PC-9 (cell line): ENCODE results near the gene TMIGD1. TPM values are rescaled to one million over a fixed set of nuclear protein-coding genes. Genes with fewer than 3 reads are reported as not detected.
A peak's percentile ranks its signal among the peaks of the same experiment; 100 is the strongest.

ENCODE experiments used
- BruUV-seq: library from RNA; stranded (reverse); fragments of 400-500 nt; replicated peaks from 2 replicates; lab custom pipeline; 2021; lab: Mats Ljungman, UMichigan
- CTCF ChIA-PET: fragments of 300-600 bp; sonication (Branson Sonifier 250); formaldehyde crosslinking; loops from one replicate; lab custom pipeline; 2022; ENCODE audit warnings: antibody characterized with exemption; lab: Charles Lee
- POLR2A ChIA-PET: fragments of 300-600 bp; sonication (Branson Sonifier 250); formaldehyde crosslinking; loops from one replicate; lab custom pipeline; 2022; ENCODE audit warnings: antibody characterized with exemption; ENCODE audit not compliant: unreplicated experiment; lab: Charles Lee
- DNase-seq, 2 experiments: peaks; one replicate each; pipeline versions ENCODE4 v3.0.0 to v3.0.0-alpha.2; 2015 to 2022; ENCODE audit warnings: mixed read lengths in 1 of 2
- H2AFZ ChIP-seq: fragments of 200-600 bp; sonication (generic); 2 replicates; pipeline ENCODE4 v1.8.1; 2017; ENCODE audit warnings: antibody characterized with exemption
- H3F3A ChIP-seq: fragments of 200-600 bp; sonication (generic); 2 replicates; pipeline ENCODE4 v1.8.1; 2017; ENCODE audit warnings: antibody characterized with exemption, mild to moderate bottlenecking, low read depth; ENCODE audit not compliant: insufficient read depth
- H3K27ac ChIP-seq: fragments of 200-600 bp; sonication (generic); 2 replicates; pipeline ENCODE4 v1.6.1; 2016; ENCODE audit warnings: mixed run types
- H3K27me3 ChIP-seq: fragments of 200-600 bp; sonication (generic); 2 replicates; pipeline ENCODE4 v1.6.1; 2016; ENCODE audit warnings: low read depth, mixed run types; ENCODE audit not compliant: insufficient read depth
- H3K36me3 ChIP-seq: fragments of 200-600 bp; sonication (generic); 2 replicates; pipeline ENCODE4 v1.6.1; 2016; ENCODE audit warnings: low read depth, mixed run types
- H3K4me1 ChIP-seq: fragments of 200-600 bp; sonication (generic); replicated peaks from 2 replicates; pipeline ENCODE4 v1.6.1; 2016; ENCODE audit warnings: mixed run types; ENCODE audit not compliant: insufficient read depth
- H3K4me2 ChIP-seq: fragments of 200-600 bp; sonication (generic); 2 replicates; pipeline ENCODE4 v1.6.1; 2017; ENCODE audit warnings: mixed run types
- H3K4me3 ChIP-seq: fragments of 200-600 bp; sonication (generic); 2 replicates; pipeline ENCODE4 v1.6.1; 2016; ENCODE audit warnings: mixed run types
- H3K79me2 ChIP-seq: fragments of 200-600 bp; sonication (generic); 2 replicates; pipeline ENCODE4 v1.6.1; 2017; ENCODE audit warnings: low read depth, mixed run types
- H3K9me2 ChIP-seq: fragments of 200-600 bp; sonication (generic); 2 replicates; pipeline ENCODE4 v1.8.1; 2017; ENCODE audit warnings: mild to moderate bottlenecking; ENCODE audit not compliant: insufficient read depth
- H3K9me3 ChIP-seq: fragments of 200-600 bp; sonication (generic); 2 replicates; pipeline ENCODE4 v1.8.1; 2016; ENCODE audit warnings: low read depth; ENCODE audit not compliant: insufficient read depth
- H4K20me1 ChIP-seq: fragments of 200-600 bp; sonication (generic); 2 replicates; pipeline ENCODE4 v1.8.1; 2017; ENCODE audit not compliant: insufficient read depth
- EZH2 ChIP-seq: fragments of 200-600 bp; sonication (generic); IDR thresholded peaks from 2 replicates; pipeline ENCODE4 v1.8.0; 2017; ENCODE audit warnings: antibody characterized with exemption, low read depth
- intact Hi-C: fragments of 100-400 bp; cut with micrococcal nuclease; formaldehyde crosslinking; loops from one replicate; pipeline ENCODE4 v1.10.0; 2022; ENCODE audit not compliant: unreplicated experiment
- total RNA-seq: library from RNA; stranded (reverse); gene quantifications from 2 replicates; pipeline ENCODE4 v1.2.3, GENCODE V29; 2021
- TF ChIP-seq, protein P1 (sequence below): fragments of 200-600 bp; sonication (generic); conservative IDR thresholded peaks from 2 replicates; pipeline ENCODE4 v1.6.1; 2017; ENCODE audit warnings: mixed run types, antibody characterized with exemption, mild to moderate bottlenecking, moderate library complexity

TMIGD1 gene
- total RNA-seq, 1 experiment from 2014 or later: not detected

DNA sequence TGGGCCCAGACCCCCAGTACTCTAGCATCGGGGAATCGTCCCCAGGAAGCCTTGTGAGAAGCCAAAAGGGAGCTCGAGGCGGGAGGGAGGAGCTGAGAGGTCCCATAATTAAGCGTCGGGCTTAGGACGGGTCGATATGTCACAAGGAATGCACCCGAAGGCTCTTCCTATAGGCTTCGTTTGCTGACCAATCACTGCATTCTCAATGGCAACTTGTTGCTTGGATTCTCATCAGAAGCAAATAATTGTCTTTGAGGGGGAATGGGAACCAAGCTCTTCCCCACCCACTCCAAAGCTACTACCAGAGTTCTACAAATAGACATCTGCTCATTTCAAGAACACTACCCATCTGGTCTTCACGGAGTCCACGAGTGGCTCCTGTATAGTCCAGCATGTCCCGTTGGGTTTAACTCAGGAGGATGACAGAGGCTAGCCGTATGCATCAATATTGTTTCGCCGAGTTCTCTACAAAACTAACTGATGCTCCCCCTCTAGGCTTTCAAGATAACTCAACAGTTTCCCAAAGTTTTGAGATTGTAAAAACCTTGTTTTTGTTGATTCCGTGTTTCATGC is 41.5 kb downstream of the TMIGD1 start:
- POLR2A ChIA-PET: interaction anchor here (0.7 kb wide), 1 partner anchor 1444 kb away, joined by 3 read pairs; no protein-coding TSS in a partner anchor
- H3F3A ChIP-seq: peaks cover 9% of the 10 kb centered on the region; the same call in 1 of the 2 replicates
- H4K20me1 ChIP-seq: 0 out of 2 replicates have a peak, but pooled peaks cover 4% of the 10 kb centered on the region
- TF ChIP-seq, protein P1, sequence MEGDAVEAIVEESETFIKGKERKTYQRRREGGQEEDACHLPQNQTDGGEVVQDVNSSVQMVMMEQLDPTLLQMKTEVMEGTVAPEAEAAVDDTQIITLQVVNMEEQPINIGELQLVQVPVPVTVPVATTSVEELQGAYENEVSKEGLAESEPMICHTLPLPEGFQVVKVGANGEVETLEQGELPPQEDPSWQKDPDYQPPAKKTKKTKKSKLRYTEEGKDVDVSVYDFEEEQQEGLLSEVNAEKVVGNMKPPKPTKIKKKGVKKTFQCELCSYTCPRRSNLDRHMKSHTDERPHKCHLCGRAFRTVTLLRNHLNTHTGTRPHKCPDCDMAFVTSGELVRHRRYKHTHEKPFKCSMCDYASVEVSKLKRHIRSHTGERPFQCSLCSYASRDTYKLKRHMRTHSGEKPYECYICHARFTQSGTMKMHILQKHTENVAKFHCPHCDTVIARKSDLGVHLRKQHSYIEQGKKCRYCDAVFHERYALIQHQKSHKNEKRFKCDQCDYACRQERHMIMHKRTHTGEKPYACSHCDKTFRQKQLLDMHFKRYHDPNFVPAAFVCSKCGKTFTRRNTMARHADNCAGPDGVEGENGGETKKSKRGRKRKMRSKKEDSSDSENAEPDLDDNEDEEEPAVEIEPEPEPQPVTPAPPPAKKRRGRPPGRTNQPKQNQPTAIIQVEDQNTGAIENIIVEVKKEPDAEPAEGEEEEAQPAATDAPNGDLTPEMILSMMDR: no peak
- no peak for TF ChIP-seq EZH2
- CTCF ChIA-PET: interaction anchor here (0.7 kb wide), 1 partner anchor 175 kb away, joined by 4 read pairs; no protein-coding TSS in a partner anchor
- H3K4me3 ChIP-seq: peak overlapping the region; percentile 66
- H3K9me3 ChIP-seq: no peaks in the 10 kb centered on the region
- H2AFZ ChIP-seq: peak overlapping the region; percentile 89
- no peak for DNase-seq
- intact Hi-C loops: no loop called here
- peaks cover 12% of the 10 kb centered on the region for H3K79me2 ChIP-seq
- H3K4me2 ChIP-seq: peak overlapping the region; percentile 90
- BruUV-seq: TSS peak; percentile 79
- peaks cover 20% of the 10 kb centered on the region for H3K4me1 ChIP-seq
- H3K36me3 ChIP-seq: 0 out of 2 replicates have a peak, but pooled peaks cover 5% of the 10 kb centered on the region
- H3K9me2 ChIP-seq: no peaks in the 10 kb centered on the region
- H3K27ac ChIP-seq: no peak overlapping the region
- no peaks in the 10 kb centered on the region for H3K27me3 ChIP-seq

DNA sequence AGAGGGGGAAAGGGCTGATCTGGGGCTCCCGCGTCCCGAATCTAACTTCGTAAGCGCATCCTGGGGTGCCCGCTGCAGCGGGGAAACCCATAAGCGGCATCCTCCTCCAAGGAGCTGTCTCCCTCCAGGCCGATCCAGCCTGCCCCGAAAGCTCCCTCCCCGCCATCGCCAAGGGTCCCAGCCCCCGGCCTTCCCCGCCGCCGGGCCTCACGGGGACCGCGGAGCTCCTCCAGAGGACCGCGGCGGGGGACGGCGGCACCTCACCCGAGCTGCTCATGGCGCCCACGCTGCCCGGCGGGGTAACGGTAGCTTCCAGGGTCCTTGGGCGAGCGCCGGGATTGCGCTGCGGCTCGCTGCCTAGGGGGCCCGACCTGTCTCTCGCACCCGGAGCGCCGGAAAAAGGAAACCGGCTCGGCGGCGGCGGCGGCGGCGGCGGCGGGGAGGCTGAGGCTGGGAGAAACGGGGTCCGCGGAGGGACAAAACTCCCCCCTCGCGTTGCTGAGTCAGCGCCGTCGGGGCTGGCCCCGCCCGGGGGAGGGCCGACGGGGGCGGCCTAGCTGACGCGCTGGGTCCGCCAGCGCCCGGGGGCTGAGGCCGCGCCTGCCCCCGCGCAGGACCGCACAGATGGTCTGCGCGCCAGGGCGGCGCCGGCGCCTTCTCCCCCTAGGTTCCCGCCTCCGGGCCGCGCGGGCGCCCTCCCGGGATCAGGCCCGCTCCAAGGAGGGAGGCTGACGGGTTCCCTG is 42.1 kb downstream of the TMIGD1 start, which contains the start of gene BLMH:
Gene BLMH (minus strand): TSS at position 402 of the 743 bp plus-strand sequence. CDS start 125 bp downstream, at position 277.
- 0 out of 2 replicates have a peak, but pooled peaks cover 7% of the 10 kb centered on the region for H3K36me3 ChIP-seq
- H3K79me2 ChIP-seq: peaks cover 12% of the 10 kb centered on the region
- ChIA-PET CTCF (interaction anchor here (0.7 kb wide), 1 partner anchor 175 kb away, joined by 4 read pairs; no protein-coding TSS in a partner anchor), POLR2A (interaction anchor here (0.7 kb wide), 1 partner anchor 1445 kb away, joined by 3 read pairs; no protein-coding TSS in a partner anchor)
- H3K4me3 ChIP-seq: peak within 1 kb of the TSS; percentile 66
- peak within 1 kb of the TSS; percentile 90 for H3K4me2 ChIP-seq
- intact Hi-C loops: no loop called here
- peak; percentile 52 to 75 for DNase-seq
- TF ChIP-seq, protein P1: no peak
- H3K9me3 ChIP-seq: no peaks in the 10 kb centered on the region
- H3K27ac ChIP-seq: no peak within 1 kb of the TSS
- no peaks in the 10 kb centered on the region for H3K9me2 ChIP-seq
- peak within 1 kb of the TSS; percentile 89 for H2AFZ ChIP-seq
- H4K20me1 ChIP-seq: 0 out of 2 replicates have a peak, but pooled peaks cover 4% of the 10 kb centered on the region
- peaks cover 9% of the 10 kb centered on the region; the same call in 1 of the 2 replicates for H3F3A ChIP-seq
- H3K27me3 ChIP-seq: no peaks in the 10 kb centered on the region
- peaks cover 20% of the 10 kb centered on the region for H3K4me1 ChIP-seq
- TSS peak; percentile 53 for BruUV-seq
